ENCODE measurements around the gene SCNN1A.

Gene SCNN1A

GRCh38 chr12:6367065-6367968 lies 8.0 kb downstream of the SCNN1A start:
- Mint-ChIP-seq H3K27me3 (ENCODE audit: low read depth) (no peaks in the 10 kb centered on the region), H3K9me3 (no peaks in the 10 kb centered on the region), H3K4me1 (ENCODE audit: low read depth) (peaks cover 26% of the 10 kb centered on the region), H3K4me3 (no peak overlapping the region), H3K36me3 (ENCODE audit: low read depth) (no peaks in the 10 kb centered on the region), H3K27ac (no peak overlapping the region)

GRCh38 chr12:6364044-6364374 lies 11.4 kb downstream of the SCNN1A start:
- no peaks in the 10 kb centered on the region for H3K9me3 Mint-ChIP-seq
- peaks cover 38% of the 10 kb centered on the region for H3K4me1 Mint-ChIP-seq (ENCODE audit: low read depth)
- H3K27ac Mint-ChIP-seq, result peak overlapping the region; percentile 60
- no peaks in the 10 kb centered on the region for H3K36me3 Mint-ChIP-seq (ENCODE audit: low read depth)
- H3K27me3 Mint-ChIP-seq (ENCODE audit: low read depth), result no peaks in the 10 kb centered on the region
- H3K4me3 Mint-ChIP-seq, result peak overlapping the region; percentile 71

- no peaks in the 10 kb centered on the region for H3K9me3 Mint-ChIP-seq
- peaks cover 33% of the 10 kb centered on the region for H3K4me1 Mint-ChIP-seq (ENCODE audit: low read depth)
- H3K27me3 Mint-ChIP-seq (ENCODE audit: low read depth), result no peaks in the 10 kb centered on the region
- peak overlapping the region; percentile 60 for H3K27ac Mint-ChIP-seq
- no peaks in the 10 kb centered on the region for H3K36me3 Mint-ChIP-seq (ENCODE audit: low read depth)
- H3K4me3 Mint-ChIP-seq, result peak overlapping the region; percentile 71
Observed at GRCh38 chr12:6363330-6364043, 11.9 kb downstream of the SCNN1A start.

- H3K36me3 Mint-ChIP-seq (ENCODE audit: low read depth), result no peaks in the 10 kb centered on the region
- no peak overlapping the region for H3K4me3 Mint-ChIP-seq
- H3K9me3 Mint-ChIP-seq, result no peaks in the 10 kb centered on the region
- H3K4me1 Mint-ChIP-seq (ENCODE audit: low read depth), result peaks cover 29% of the 10 kb centered on the region
- no peaks in the 10 kb centered on the region for H3K27me3 Mint-ChIP-seq (ENCODE audit: low read depth)
- no peak overlapping the region for H3K27ac Mint-ChIP-seq
Observed at GRCh38 chr12:6363010-6363329, 12.4 kb downstream of the SCNN1A start.

- Mint-ChIP-seq H3K27ac (peak overlapping the region; percentile 82), H3K9me3 (no peaks in the 10 kb centered on the region), H3K4me1 (ENCODE audit: low read depth) (peaks cover 27% of the 10 kb centered on the region), H3K36me3 (ENCODE audit: low read depth) (no peaks in the 10 kb centered on the region), H3K27me3 (ENCODE audit: low read depth) (no peaks in the 10 kb centered on the region), H3K4me3 (peak overlapping the region; percentile 82)
Observed at GRCh38 chr12:6362403-6362802, 13.0 kb downstream of the SCNN1A start.

- Mint-ChIP-seq H3K4me1 (ENCODE audit: low read depth) (peaks cover 23% of the 10 kb centered on the region), H3K27me3 (ENCODE audit: low read depth) (peaks cover 2% of the 10 kb centered on the region), H3K36me3 (ENCODE audit: low read depth) (no peaks in the 10 kb centered on the region), H3K9me3 (no peaks in the 10 kb centered on the region), H3K27ac (peak overlapping the region; percentile 82), H3K4me3 (peak overlapping the region; percentile 82)
Observed at GRCh38 chr12:6361834-6362233, 13.5 kb downstream of the SCNN1A start.

- no peak overlapping the region for H3K4me3 Mint-ChIP-seq
- no peaks in the 10 kb centered on the region for H3K36me3 Mint-ChIP-seq (ENCODE audit: low read depth)
- no peaks in the 10 kb centered on the region for H3K9me3 Mint-ChIP-seq
- no peak overlapping the region for H3K27ac Mint-ChIP-seq
- H3K27me3 Mint-ChIP-seq (ENCODE audit: low read depth), result peaks cover 10% of the 10 kb centered on the region
- peaks cover 27% of the 10 kb centered on the region for H3K4me1 Mint-ChIP-seq (ENCODE audit: low read depth)
Observed at GRCh38 chr12:6360578-6361490, 14.5 kb downstream of the SCNN1A start.

DNA sequence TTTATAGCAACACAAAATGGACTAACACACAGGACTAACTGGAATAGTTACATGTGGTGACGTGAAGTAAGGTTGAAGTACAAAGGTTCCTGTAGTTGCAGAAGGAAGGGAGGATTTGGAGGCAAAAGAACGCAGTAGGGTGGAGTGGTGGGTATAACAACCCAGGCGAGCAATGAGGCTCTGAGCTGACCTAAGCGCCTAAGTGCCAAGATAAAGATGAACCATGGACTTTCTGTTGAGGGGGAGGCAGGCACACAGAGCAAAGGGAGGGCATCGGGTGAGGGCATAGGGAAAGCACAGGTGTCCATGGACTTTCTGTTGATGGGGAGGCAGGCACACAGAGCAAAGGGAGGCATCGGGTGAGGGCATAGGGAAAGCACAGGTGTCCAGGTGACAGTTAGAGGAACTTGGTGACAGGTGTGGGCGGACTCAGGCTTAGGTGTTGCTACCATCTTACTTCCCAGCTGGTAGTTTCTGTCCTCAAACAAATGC lies 15.2 kb downstream of the SCNN1A start:
- Mint-ChIP-seq H3K36me3 (ENCODE audit: low read depth) (no peaks in the 10 kb centered on the region), H3K9me3 (no peaks in the 10 kb centered on the region), H3K4me3 (no peak overlapping the region), H3K4me1 (ENCODE audit: low read depth) (peaks cover 27% of the 10 kb centered on the region), H3K27ac (no peak overlapping the region), H3K27me3 (ENCODE audit: low read depth) (peaks cover 10% of the 10 kb centered on the region)

DNA sequence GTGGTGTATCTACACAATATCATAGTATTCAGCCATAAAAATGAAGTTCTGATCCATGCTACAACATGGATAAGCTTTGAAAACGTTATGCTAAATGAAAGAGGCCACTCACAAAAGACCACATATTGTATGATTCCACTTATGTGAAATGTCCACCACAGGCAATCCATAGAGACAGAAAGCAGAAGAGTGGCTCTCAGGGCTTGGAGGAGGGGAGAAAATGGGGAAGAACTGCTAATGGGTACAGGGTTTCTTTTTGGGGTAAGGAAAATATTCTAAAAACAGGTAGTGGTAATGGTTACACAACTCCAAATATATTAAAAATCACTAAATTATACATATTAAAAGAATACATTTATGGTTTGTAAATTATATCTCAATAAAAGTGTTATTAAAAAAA lies 16.5 kb downstream of the SCNN1A start:
- Mint-ChIP-seq H3K4me1 (ENCODE audit: low read depth) (peaks cover 22% of the 10 kb centered on the region), H3K9me3 (no peaks in the 10 kb centered on the region), H3K27ac (no peak overlapping the region), H3K36me3 (ENCODE audit: low read depth) (no peaks in the 10 kb centered on the region), H3K27me3 (ENCODE audit: low read depth) (peaks cover 13% of the 10 kb centered on the region), H3K4me3 (no peak overlapping the region)

DNA sequence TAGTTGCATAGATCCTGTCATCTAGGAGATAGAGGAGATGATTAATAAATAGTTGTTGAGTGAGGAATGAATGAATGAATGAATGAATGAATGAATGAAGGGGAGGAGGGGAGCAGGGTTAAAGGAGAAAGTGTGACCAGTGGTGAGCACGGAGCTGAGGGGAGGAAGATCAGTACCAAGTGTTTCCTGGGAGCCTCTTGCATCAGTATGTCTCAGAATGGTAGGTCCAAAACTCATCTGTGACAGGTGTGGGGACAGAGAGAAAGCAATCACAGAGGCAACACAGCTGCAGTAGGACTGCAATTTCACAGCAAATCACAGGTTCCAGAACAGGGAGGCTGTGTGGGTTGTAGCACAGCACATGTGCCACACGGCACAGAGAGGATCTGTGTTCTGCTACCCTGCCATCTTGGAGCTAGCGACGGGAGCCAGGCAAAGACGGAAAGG lies 19.0 kb downstream of the SCNN1A start:
- no peaks in the 10 kb centered on the region for H3K36me3 Mint-ChIP-seq (ENCODE audit: low read depth)
- no peak overlapping the region for H3K27ac Mint-ChIP-seq
- peaks cover 13% of the 10 kb centered on the region for H3K27me3 Mint-ChIP-seq (ENCODE audit: low read depth)
- no peaks in the 10 kb centered on the region for H3K9me3 Mint-ChIP-seq
- H3K4me1 Mint-ChIP-seq (ENCODE audit: low read depth), result peaks cover 15% of the 10 kb centered on the region
- no peak overlapping the region for H3K4me3 Mint-ChIP-seq

- Mint-ChIP-seq H3K4me3 (no peak overlapping the region), H3K9me3 (no peaks in the 10 kb centered on the region), H3K27me3 (ENCODE audit: low read depth) (peaks cover 13% of the 10 kb centered on the region), H3K36me3 (ENCODE audit: low read depth) (no peaks in the 10 kb centered on the region), H3K27ac (no peak overlapping the region), H3K4me1 (ENCODE audit: low read depth) (peaks cover 11% of the 10 kb centered on the region)
Observed at GRCh38 chr12:6355491-6356373, 19.6 kb downstream of the SCNN1A start.

- H3K4me3 Mint-ChIP-seq, result no peak overlapping the region
- H3K4me1 Mint-ChIP-seq (ENCODE audit: low read depth), result peaks cover 5% of the 10 kb centered on the region
- no peaks in the 10 kb centered on the region for H3K9me3 Mint-ChIP-seq
- H3K27ac Mint-ChIP-seq, result no peak overlapping the region
- no peaks in the 10 kb centered on the region for H3K36me3 Mint-ChIP-seq (ENCODE audit: low read depth)
- H3K27me3 Mint-ChIP-seq (ENCODE audit: low read depth), result peaks cover 13% of the 10 kb centered on the region
Observed at GRCh38 chr12:6354495-6355393, 20.6 kb downstream of the SCNN1A start.
